DOHH2 (cell line): Measurements from ENCODE around the gene GABBR1.

Source experiments
- H3F3A ChIP-seq: fragments of 200-600 bp; sonication (generic), shearing (Covaris generic); 2 replicates; pipeline ENCODE4 v1.6.0; 2016; ENCODE audit warnings: antibody characterized with exemption, mild to moderate bottlenecking; ENCODE audit not compliant: control insufficient read depth, insufficient read depth
- H3K27ac ChIP-seq: fragments of 200-600 bp; sonication (generic); 2 replicates; pipeline ENCODE4 v1.5.1; 2014; ENCODE audit warnings: low read depth, mild to moderate bottlenecking, low read length, moderate library complexity
- H3K27me3 ChIP-seq: fragments of 200-600 bp; sonication (generic); 2 replicates; pipeline ENCODE4 v1.6.1; 2014; ENCODE audit warnings: mild to moderate bottlenecking, low read length, mixed read lengths; ENCODE audit not compliant: control insufficient read depth
- H3K36me3 ChIP-seq: fragments of 200-600 bp; sonication (generic); 2 replicates; pipeline ENCODE4 v1.6.1; 2014; ENCODE audit warnings: mild to moderate bottlenecking, low read length, moderate library complexity, mixed read lengths; ENCODE audit not compliant: control insufficient read depth
- H3K4me1 ChIP-seq: fragments of 200-600 bp; sonication (generic); 2 replicates; pipeline ENCODE4 v1.6.1; 2014; ENCODE audit warnings: mild to moderate bottlenecking, low read length, mixed read lengths; ENCODE audit not compliant: control insufficient read depth
- H3K4me2 ChIP-seq: fragments of 200-600 bp; sonication (generic); 2 replicates; pipeline ENCODE4 v1.6.0; 2014; ENCODE audit warnings: mild to moderate bottlenecking, low read length, moderate library complexity
- H3K4me3 ChIP-seq: fragments of 200-600 bp; sonication (generic); 2 replicates; pipeline ENCODE4 v1.5.1; 2014; ENCODE audit warnings: mild to moderate bottlenecking, low read length, mixed read lengths
- H3K79me2 ChIP-seq: fragments of 200-600 bp; sonication (generic); 2 replicates; pipeline ENCODE4 v1.6.1; 2014; ENCODE audit warnings: mild to moderate bottlenecking, low read length, mixed read lengths; ENCODE audit not compliant: control insufficient read depth
- H3K9me2 ChIP-seq: fragments of 200-600 bp; sonication (generic); replicated peaks from 2 replicates; pipeline ENCODE4 v1.6.1; 2014; ENCODE audit warnings: mild to moderate bottlenecking, low read length, mixed read lengths; ENCODE audit not compliant: control insufficient read depth
- H3K9me3 ChIP-seq: fragments of 200-600 bp; sonication (generic); 2 replicates; pipeline ENCODE4 v1.6.1; 2014; ENCODE audit warnings: antibody characterized with exemption, low read length, mixed read lengths; ENCODE audit not compliant: control insufficient read depth, insufficient read depth
- H4K20me1 ChIP-seq: fragments of 200-600 bp; sonication (generic); 2 replicates; pipeline ENCODE4 v1.6.0; 2014; ENCODE audit warnings: low read depth, mild to moderate bottlenecking, antibody characterized with exemption, low read length, moderate library complexity; ENCODE audit not compliant: control insufficient read depth, insufficient read depth
- CTCF ChIP-seq: fragments of 200-600 bp; sonication (generic); IDR thresholded peaks from one replicate; pipeline ENCODE4 v1.5.1; 2014; ENCODE audit warnings: antibody characterized with exemption, mild to moderate bottlenecking, low read depth, low read length; ENCODE audit not compliant: poor library complexity, severe bottlenecking
- EZH2phosphoT487 ChIP-seq: fragments of 200-600 bp; sonication (generic); IDR thresholded peaks from 2 replicates; pipeline ENCODE4 v1.6.1; 2017; ENCODE audit warnings: borderline replicate concordance, mild to moderate bottlenecking, antibody characterized with exemption, low read length, moderate library complexity, mixed read lengths

GABBR1 gene

GRCh38 chr6:29527126-29527525 is 105.9 kb downstream of the GABBR1 start:
- Histone ChIP-seq H3K9me2 (no peaks in the 10 kb centered on the region), H3K4me2 (no peak overlapping the region), H4K20me1 (no peaks in the 10 kb centered on the region), H3K4me3 (no peak overlapping the region), H3K4me1 (no peaks in the 10 kb centered on the region), H3K27ac (no peak overlapping the region), H3K9me3 (0 out of 2 replicates have a peak, but pooled peaks cover 3% of the 10 kb centered on the region), H3K79me2 (no peaks in the 10 kb centered on the region), H3K27me3 (no peaks in the 10 kb centered on the region; the same call in 1 of the 2 replicates), H3K36me3 (no peaks in the 10 kb centered on the region), H3F3A (no peaks in the 10 kb centered on the region)
- TF ChIP-seq EZH2phosphoT487 (no peak), CTCF (no peak)

- TF ChIP-seq CTCF: no peak
- TF ChIP-seq EZH2phosphoT487: no peak
- Histone ChIP-seq H3K4me2 (no peak overlapping the region), H4K20me1 (no peaks in the 10 kb centered on the region), H3F3A (no peaks in the 10 kb centered on the region), H3K4me3 (no peak overlapping the region), H3K27ac (no peak overlapping the region), H3K9me3 (0 out of 2 replicates have a peak, but pooled peaks cover 3% of the 10 kb centered on the region), H3K79me2 (no peaks in the 10 kb centered on the region), H3K27me3 (no peaks in the 10 kb centered on the region; the same call in 1 of the 2 replicates), H3K9me2 (no peaks in the 10 kb centered on the region), H3K4me1 (no peaks in the 10 kb centered on the region), H3K36me3 (no peaks in the 10 kb centered on the region)
Observed at GRCh38 chr6:29525311-29525639, 107.7 kb downstream of the GABBR1 start.

DNA sequence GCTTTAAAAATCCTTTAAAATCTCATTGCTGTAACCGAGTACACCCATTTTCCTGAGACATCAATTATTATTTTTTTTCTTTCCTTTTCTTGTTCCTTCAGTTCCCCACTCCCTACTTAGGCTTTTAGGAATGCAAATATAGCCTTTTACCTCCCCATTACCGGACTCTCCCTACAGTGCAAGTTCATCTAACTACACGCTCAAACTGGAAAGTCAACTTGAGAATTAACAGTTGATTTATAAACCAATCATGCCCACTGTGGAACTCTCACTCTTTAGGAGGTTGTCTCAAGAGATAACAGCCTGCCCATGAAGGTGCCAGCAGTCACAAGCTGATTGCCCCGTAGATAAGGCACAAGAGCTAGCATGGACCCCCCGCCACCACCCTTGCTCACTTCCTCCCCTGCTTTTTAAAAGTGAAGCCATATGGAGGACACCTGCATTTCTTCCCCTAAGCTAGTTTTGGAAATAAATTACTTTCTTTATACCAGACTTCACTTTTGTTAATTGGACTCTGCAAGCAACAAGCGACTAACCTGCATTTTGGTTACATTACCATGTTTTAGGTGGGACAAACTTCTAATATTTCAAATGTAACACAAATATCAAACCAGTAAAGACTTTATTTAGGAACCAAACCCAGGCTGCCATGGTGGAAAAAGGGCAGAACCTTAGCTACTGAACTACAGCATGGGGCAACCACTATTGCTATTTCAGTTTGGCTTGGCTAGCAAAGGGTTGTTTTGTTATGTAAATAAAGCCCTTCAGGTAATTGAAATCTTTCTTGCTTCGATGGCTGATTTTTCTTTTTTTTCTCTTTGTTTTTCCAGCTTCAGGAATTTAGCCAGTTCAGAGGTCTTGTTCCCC is 108.3 kb downstream of the GABBR1 start:
- no peak overlapping the region for H3K4me2 ChIP-seq
- no peaks in the 10 kb centered on the region for H3K4me1 ChIP-seq
- no peaks in the 10 kb centered on the region for H4K20me1 ChIP-seq
- no peaks in the 10 kb centered on the region; the same call in 1 of the 2 replicates for H3K27me3 ChIP-seq
- no peak overlapping the region for H3K27ac ChIP-seq
- 0 out of 2 replicates have a peak, but pooled peaks cover 3% of the 10 kb centered on the region for H3K9me3 ChIP-seq
- H3K79me2 ChIP-seq: no peaks in the 10 kb centered on the region
- no peaks in the 10 kb centered on the region for H3K9me2 ChIP-seq
- H3K36me3 ChIP-seq: no peaks in the 10 kb centered on the region
- TF ChIP-seq EZH2phosphoT487: no peak
- no peak for TF ChIP-seq CTCF
- no peaks in the 10 kb centered on the region for H3F3A ChIP-seq
- H3K4me3 ChIP-seq: no peak overlapping the region
